HUDEP-2 (cell line): ENCODE data around the gene ST6GALNAC5.

Experiments
- DNase-seq, 76 experiments: peaks; one replicate each; lab custom pipeline; 2025; ENCODE audit not compliant: unreplicated experiment in 76 of 76; lab: John Stamatoyannopoulos, UW

ST6GALNAC5 gene

DNA sequence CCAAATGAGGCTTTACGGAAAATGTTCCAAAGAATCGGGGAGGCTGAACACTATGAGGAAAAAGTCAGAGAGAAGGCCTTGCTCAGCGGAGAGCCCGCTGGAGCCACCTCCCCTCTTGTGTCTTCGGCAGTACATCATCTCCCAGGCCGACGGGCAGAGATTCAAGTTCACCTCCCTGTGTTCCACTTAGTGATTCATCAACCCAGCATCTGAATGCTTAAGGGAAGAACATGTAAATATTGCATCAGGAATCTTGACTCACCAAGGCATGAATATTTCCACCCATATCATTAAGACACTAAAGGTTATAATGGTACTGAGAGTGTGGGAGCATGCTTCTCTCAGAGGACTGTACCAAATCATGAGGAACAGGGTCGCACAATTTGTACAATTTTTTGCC lies 172.5 kb downstream of the ST6GALNAC5 start:
- no peak for DNase-seq

- no peak for DNase-seq
Observed at GRCh38 chr1:77040826-77041225, 173.5 kb downstream of the ST6GALNAC5 start.

- DNase-seq, result no peak
Observed at GRCh38 chr1:77044133-77044849, 177.0 kb downstream of the ST6GALNAC5 start.

DNA sequence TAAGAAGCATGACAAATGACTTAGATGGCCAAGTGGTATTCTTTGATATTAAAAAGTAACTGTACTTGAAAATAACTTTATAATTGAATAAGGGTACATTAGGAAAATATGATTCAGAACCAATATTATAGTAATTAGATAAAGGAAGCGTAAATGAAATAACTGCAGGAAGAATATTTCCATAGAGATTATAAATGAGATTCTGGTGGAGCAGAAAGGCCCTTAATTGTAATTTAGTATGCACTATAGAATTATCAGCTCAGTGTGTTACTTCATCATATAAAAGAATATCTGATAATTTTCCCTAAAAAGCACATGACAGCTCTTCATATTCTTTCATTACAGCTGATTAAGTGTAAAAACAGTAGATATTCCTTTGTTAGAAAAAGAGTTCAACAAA lies 180.3 kb downstream of the ST6GALNAC5 start:
- no peak for DNase-seq

- DNase-seq, result no peak
Observed at GRCh38 chr1:77047978-77048614, 180.8 kb downstream of the ST6GALNAC5 start.

DNA sequence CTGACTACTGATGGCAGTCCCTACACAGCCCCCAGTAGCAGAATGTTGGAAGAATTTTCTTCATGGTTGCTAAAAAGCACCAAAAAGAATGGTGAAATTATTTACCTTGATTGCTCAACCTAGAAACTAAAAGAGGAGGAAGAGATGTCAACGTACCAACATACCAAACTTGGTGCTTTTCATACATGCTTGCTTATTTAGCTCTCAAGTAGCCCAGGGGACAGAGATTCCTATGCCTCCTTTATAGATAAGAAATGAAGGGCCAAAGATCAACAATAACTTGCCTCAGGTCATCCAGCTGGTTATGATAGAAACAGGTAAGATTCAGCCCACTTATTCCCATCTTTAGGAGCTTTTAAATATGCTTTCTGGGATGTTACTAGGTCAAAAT lies 181.3 kb downstream of the ST6GALNAC5 start:
- DNase-seq, result no peak

DNA sequence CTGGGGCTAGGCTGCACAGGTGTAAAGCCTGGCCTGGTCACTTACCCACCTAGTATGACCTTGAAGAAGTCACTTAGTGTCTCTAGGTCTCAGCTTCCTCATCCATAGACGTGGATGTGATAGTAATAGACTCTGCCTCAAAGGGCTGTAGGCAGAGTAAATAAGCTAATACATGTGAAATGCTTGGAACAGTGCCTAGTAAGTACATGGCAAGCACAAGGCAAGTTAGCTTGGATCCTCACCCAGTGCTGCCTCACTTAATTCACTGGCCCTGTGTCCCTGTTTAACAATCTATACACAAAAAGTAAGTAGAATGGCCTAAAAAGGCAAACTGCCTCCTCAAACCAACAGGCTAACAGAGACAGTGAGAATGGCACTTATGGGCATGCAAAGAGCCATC lies 184.1 kb downstream of the ST6GALNAC5 start:
- DNase-seq, result no peak

DNA sequence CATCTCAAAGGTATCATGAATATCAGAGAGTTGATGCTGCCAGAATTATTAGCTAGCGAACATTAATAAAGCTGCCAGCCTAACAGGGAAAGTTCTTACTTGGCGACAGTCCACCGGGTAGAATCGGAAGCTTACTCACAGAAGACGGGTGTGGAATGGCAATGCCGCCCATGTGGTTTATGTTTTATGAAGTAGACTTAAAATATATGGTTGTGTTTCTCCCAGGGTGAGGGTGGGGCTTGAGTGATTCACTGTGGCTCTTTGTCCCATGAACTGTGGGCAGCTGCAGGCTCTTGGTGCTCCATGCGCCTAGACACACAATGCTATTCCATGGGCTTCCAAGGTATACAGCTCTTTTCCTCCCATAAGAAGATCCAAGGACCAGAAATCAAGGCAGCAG lies 189.2 kb downstream of the ST6GALNAC5 start:
- DNase-seq, result no peak

- DNase-seq, result no peak
Observed at GRCh38 chr1:77057994-77058585, 190.8 kb downstream of the ST6GALNAC5 start.

DNA sequence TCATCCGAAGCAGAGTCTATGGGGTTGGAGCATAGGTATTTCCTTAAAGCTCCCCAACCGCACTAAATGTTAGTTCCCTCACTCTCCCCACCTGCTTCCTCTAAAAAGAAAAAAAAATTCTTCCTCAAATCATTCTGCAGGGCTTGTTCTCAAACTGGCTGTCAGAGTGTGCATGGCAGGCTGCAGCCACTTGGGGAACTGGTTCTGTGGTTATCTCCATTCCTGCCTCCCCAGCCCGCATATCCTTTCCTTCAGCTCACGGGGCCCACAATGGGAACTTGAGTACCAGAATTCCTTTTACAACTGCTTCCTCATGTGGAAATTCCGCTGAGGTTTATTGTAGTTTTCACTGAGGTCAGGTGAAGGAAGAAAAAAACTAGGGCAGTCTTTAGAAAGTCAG lies 192.7 kb downstream of the ST6GALNAC5 start:
- DNase-seq, result no peak

DNA sequence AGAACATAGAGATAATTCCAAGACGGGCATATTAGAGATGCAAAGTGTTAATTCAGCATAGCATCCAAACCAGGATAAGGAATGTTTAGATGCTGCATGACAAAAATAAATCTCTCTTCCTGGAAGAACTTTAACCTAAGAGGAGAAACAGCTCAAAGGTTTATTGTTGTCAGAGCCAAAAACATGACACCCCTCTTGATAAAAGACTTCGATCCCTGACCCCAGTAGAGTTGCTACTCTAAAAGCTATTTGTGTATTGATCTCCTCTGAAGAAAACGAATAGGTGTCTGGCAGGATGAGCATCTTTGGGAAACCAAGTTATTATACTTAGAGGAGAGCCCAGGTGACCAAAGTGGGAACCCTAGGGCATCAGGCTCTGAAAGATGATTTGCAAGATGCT lies 193.9 kb downstream of the ST6GALNAC5 start:
- DNase-seq, result no peak

DNA sequence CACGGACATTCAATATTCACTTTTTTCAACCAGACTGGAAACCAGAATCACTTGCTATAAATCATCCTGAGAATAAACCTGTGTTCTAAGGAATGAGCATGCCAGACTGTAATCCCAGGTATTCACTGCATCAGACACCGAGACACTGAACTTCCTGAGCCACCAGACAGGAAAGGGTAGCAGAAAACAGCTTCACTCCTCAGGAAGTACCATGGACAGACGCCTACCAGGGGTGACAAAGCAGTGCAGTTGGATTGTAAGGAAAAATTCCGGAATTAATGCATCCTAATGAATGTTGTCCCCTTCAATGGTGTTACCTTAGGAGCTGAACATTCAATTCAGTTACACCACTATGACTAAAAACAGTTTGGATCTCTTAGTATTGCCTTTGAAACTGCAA lies 195.8 kb downstream of the ST6GALNAC5 start:
- DNase-seq, result no peak

- DNase-seq, result no peak
Observed at GRCh38 chr1:77064246-77064645, 197.0 kb downstream of the ST6GALNAC5 start.

- DNase-seq, result no peak
Observed at GRCh38 chr1:77065693-77066342, 198.5 kb downstream of the ST6GALNAC5 start.

DNA sequence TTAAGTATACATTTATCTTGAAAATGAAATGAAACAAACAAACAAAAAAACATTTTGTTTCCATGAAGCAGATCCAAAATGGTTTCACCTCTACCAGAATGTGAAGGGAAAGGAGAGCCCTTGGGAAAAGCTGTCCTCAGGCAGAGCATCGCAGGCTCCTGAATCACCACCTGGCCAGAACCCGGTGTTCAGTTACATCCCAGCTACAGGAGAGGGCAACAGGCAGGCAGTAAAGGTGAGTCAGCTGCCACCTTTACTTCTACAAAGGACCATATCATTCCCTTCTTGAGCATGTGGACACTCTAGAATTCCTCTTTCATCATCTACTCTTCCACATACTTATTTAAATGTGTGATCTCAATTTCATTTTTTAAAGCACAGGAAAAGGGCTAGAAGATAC lies 200.7 kb downstream of the ST6GALNAC5 start:
- no peak for DNase-seq

DNA sequence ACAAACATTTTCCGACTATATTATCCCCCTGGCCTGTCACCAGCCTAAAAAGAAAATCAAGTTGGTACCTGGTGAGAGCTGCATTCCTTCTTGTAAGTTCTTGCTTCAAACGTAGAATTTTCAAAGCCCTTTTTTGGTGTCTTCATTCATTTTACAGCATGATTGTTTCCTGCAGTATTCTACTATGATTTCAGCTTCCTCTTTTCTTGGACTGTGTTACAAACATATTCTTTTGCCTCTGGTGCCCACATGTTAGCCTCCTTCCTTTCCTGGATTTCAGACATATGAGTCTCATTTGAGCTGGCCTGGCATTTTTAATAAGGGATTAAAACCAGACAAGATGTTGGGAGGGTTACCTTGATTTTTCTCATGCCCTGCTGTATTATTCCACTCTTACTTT lies 209.5 kb downstream of the ST6GALNAC5 start:
- no peak for DNase-seq

GRCh38 chr1:77081834-77082233 lies 214.6 kb downstream of the ST6GALNAC5 start:
- DNase-seq, result no peak

DNA sequence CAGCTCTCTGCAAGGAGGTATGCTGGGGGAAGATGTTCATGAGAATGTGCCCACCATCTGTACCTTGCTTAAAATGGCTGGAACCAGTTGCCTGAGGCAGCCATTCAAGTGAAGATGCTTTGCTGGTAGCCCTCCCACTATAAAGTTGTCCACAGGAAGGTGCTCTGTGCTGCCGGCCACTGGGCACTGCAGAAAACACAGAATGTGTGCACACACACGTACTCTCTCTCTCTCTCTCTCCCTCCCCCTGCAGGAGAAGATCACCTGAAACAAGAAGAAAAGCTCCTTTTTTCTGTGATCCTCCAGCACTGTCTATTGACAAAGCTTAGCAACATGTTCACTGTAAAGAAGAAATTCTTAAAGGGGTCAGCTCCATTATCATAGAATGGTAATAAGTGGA lies 217.2 kb downstream of the ST6GALNAC5 start:
- DNase-seq, result no peak

DNA sequence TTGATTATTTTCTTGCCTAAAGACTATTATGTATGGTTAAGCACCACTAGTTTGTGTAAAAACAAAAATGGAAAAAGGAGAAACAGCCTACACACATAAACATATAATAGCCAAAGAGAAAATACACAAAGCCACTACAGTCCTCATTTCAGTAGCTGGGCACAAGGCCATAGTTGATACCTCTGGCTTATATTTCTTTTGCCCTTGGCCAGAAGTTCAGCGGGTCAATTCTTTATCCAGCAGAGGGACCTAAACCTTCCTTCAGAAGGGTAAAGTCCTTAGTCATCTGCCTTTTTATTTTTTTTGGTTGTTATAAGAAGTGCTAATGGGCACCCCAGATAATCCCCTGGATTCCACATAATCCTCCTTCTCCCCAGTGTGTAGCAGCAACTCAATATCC lies 217.8 kb downstream of the ST6GALNAC5 start:
- no peak for DNase-seq

DNA sequence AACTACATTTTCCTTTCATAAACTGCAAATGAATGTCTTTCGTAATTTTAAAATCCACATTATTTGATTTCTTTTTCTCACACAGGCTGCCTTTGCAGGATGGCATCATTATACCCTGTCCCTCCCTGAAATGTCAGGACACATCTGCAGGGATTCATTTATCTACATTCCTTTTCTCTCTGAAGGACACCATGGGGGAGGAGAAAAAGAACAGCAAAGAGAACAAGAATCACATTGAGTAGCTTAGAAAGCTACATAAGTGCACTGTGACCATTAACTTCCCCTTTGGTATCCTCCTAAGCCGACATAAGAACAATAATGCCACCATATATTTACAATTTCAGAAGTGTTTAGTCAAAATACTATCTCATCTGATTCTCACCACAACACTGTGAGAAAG lies 222.5 kb downstream of the ST6GALNAC5 start:
- DNase-seq, result no peak

DNA sequence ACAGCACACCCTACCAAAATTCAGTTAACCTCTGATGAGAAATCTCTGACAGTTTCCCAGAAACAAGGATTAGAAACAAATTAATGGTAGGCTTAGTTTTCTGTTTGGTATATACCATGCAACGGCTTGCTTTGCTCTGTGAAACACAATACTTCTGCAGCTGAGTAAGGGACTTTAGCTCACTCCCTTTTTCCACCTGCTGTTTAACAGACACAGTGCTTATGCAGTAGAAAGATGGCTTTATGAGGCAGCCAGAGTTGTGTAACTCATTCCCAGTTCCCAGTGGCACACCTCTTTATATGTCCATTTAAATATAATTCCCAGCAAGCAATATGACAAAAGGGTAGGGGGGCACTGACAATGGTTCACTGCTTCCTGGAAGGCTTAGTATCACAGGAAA lies 228.0 kb downstream of the ST6GALNAC5 start:
- DNase-seq, result no peak
